ENCODE data around the gene POLE.

Gene POLE

DNA sequence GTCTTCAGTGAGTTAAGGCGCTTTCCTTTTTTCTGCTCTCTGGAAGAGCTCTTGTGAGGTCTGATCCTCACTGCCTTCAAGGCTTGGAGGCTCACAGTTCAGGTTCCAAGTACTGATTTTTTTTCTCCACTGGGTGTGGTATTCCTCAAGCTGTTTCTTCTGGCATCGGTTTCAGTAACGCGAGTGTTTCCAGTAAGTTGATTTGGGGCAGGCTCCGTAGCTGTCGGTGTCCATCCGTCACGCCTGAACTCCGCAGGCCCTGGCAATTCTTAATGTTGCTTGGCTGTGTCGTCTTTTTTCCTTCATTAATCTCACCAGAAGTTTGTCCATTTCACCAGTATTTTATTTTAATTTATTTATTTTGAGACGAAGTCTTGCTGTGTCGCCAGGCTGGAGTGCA, 107.4 kb downstream of the POLE start:
- no peak for DNase-seq (ENCODE audit: low spot score)

DNA sequence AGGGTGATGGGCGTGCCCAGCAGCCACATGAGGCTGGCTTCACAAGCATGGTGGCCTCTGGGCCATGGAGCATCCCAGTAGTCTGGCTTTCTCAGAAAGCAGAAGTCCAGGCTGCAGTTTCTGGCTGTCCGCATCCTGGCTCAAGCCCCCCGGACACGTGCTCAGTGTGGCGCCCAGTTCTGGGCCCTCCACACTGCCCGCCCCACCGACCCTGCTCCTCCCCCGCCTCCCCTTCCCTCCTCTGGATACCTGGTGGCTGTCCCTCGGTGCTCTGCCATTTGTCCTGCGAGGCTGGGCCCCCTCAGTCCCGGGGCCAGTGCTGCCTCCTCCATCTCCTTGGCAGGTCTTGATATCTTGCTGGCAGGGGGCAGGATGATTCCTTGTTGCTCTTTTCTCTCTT, 108.3 kb downstream of the POLE start:
- DNase-seq (ENCODE audit: low spot score) = no peak

DNA sequence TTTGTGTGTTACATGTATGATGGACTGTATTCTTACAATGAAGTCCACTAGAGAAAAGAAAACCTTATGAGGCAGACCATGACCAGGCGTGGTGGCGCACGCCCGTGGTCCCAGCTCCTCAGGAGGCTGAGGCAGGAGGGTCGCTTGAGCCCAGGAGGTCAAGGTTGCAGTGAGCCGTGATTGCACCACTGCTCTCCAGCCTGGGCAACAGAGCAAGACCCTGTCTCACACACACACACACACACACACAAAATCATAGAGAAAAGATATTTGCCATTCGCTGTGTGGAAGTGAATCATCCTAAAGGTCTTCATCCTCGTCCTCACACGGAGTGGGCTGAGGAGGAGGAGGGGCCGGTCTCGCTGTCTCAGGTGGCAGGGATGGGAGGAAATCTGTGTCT, 109.0 kb downstream of the POLE start:
- DNase-seq (ENCODE audit: low spot score) = no peak

DNA sequence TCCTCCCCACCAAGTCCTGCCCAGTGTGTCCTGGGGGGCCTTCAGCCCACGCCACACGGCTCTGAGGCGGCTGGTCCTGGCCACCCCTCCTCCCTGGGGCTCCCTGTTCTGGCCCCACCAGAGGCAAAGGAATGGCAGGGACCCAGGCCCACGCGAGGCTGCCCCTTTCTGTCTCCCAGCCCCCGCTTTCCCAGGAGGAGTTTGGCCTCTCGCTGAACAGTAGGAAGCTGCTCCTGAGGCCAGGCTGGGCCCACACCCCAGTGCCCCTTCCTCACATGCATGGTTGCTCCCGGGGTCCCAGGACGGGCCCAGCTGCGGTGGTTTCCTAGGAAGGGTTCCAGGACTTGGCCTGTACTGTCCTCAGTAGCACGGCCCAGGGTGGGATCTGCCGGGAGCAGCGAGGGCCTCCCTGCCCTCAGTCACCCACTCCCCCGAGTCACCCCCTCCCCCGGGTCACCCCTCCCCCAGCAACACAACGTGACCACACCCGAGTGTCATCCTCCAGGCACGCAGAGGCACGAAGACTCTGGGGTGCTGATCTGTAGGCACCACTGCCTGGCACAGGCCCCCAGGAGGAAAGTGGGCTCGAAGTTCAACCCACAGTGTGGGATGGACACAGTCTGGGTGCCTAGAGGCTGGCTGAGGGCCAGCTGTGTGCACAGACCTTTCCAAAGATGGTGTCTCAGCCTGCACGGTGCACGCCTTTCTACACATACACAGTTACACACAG, 109.8 kb downstream of the POLE start:
- DNase-seq (ENCODE audit: low spot score) = no peak

DNA sequence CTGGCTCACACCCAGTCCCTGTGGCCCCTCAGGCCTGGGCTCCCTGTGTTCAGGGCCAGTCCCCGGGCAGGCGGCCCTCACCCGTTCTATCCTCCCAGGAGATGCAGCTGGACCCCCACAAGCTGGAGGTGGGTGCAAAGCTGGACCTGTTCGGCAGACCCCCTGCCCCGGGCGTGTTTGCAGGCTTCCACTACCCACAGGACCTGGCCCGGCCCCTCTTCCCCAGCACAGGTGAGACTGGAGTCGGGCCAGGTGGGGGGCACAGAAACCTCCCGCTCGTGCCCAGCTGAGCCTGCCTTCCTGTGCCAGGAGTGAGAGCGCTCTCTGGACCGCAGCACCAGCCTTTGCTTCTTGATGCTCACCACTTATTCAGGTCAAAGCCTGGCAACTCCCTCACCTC, 110.4 kb downstream of the POLE start:
- no peak for DNase-seq (ENCODE audit: low spot score)

DNA sequence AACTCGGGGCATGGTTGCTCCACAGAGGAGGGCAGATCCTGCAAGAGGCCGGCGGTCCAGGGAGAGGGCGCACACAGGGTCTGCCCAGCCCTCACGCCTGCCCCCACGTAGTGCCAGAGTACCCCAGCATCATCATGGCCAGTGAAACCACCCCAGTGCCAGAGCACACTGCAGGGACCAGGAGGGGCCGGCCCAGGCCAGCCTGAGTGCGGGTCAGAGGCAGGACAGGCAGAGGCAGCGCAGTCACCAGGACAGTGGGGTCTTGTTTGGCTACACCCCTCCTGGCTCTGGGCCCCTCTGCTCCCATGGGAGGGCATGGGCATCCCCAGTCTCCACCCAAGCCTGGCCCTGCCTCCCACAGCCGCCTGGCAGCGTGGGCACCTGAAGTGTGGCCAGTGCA, 111.5 kb downstream of the POLE start:
- DNase-seq (ENCODE audit: low spot score) = no peak

DNA sequence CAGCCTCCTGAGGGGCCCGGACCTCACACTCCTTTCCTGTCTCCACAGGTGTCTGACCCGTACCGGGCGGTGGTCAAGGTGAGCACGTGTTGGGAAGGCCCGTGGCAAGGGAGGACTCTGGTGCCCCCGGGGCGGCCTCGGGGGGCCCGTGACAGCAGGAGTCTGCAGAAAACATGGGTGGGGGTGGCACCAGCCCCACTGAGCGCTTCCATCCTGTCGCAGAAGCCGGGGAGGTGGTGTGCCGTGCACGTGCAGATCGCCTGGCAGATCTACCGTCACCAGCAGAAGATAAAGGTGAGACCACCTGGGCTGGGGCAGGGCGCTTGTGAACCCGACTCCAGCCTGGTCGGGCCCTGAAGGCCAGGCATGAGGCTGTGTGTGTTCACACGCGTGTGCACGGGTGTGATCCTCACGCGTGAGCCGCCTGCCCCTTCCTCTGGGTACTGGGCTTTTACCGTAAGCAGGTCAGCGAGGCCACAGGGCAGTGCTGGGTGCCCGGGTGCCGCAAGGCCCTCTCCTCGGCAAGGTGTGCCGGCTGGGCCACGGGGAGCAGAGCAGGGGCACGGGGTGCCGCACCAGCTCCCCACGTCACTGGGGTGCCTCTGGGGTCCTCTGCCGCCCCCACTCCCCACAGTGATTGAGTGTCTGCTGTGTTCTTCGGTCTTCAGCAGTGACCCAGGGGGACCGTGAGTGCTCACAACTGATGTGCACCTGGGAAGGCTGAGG, 112.7 kb downstream of the POLE start:
- no peak for DNase-seq (ENCODE audit: low spot score)
